Progenitor cell of endocrine pancreas (in vitro differentiated cells): ENCODE data around the gene USF3. TPM values are rescaled to one million over a fixed set of nuclear protein-coding genes. Genes with fewer than 3 reads are reported as not detected.
"Not testable (repeated sequence)": the region's sequence is repeated elsewhere in the genome, so short reads cannot be mapped to it uniquely, and the experiment has no call there.

ENCODE experiments used
- DNase-seq: peaks from one replicate; pipeline ENCODE4 v3.0.0; 2021; ENCODE audit warnings: low spot score; ENCODE audit not compliant: unreplicated experiment
- H3K27ac Mint-ChIP-seq: 2 replicates; pipeline ENCODE4 v1.8.0; 2021; ENCODE audit warnings: mild to moderate bottlenecking, moderate library complexity, mixed read lengths
- H3K27me3 Mint-ChIP-seq: 2 replicates; pipeline ENCODE4 v1.8.0; 2021; ENCODE audit warnings: mixed read lengths
- H3K36me3 Mint-ChIP-seq: 2 replicates; pipeline ENCODE4 v1.8.0; 2022; ENCODE audit warnings: mixed read lengths; ENCODE audit not compliant: insufficient read depth
- H3K4me1 Mint-ChIP-seq: 2 replicates; pipeline ENCODE4 v1.8.0; 2021; ENCODE audit warnings: low read depth, mixed read lengths
- H3K4me3 Mint-ChIP-seq: 2 replicates; pipeline ENCODE4 v1.8.0; 2021; ENCODE audit warnings: low read depth, mild to moderate bottlenecking, moderate library complexity, mixed read lengths
- H3K9me3 Mint-ChIP-seq: 2 replicates; pipeline ENCODE4 v1.8.0; 2021; ENCODE audit warnings: low read depth, mixed read lengths
- CTCF ChIP-seq: fragments of 200-600 bp; sonication (generic); IDR thresholded peaks from one replicate; pipeline ENCODE4 v1.5.0; 2021; ENCODE audit warnings: antibody characterized with exemption, mild to moderate bottlenecking; ENCODE audit not compliant: unreplicated experiment
- total RNA-seq: library from RNA; stranded (reverse); gene quantifications from 2 replicates; pipeline ENCODE4 v1.2.1, GENCODE V29; 2021

Gene USF3
- total RNA-seq, 1 donor from 2014 or later, result 22.3 TPM

- no peak for DNase-seq
- H3K27me3 Mint-ChIP-seq, result no peaks in the 10 kb centered on the region
- no peak overlapping the region for H3K27ac Mint-ChIP-seq
- peaks cover 19% of the 10 kb centered on the region for H3K9me3 Mint-ChIP-seq
- TF ChIP-seq CTCF, result no peak
- H3K36me3 Mint-ChIP-seq, result peaks cover 24% of the 10 kb centered on the region
- no peaks in the 10 kb centered on the region for H3K4me1 Mint-ChIP-seq
- no peak overlapping the region for H3K4me3 Mint-ChIP-seq
Measured at GRCh38 chr3:113649174-113649845, 47.1 kb downstream of the USF3 start.

GRCh38 chr3:113648524-113648923 lies 47.9 kb downstream of the USF3 start:
- H3K36me3 Mint-ChIP-seq, result peaks cover 22% of the 10 kb centered on the region
- no peak overlapping the region for H3K4me3 Mint-ChIP-seq
- no peaks in the 10 kb centered on the region for H3K4me1 Mint-ChIP-seq
- no peaks in the 10 kb centered on the region for H3K27me3 Mint-ChIP-seq
- peaks cover 26% of the 10 kb centered on the region for H3K9me3 Mint-ChIP-seq
- H3K27ac Mint-ChIP-seq, result no peak overlapping the region
- no peak for TF ChIP-seq CTCF
- DNase-seq, result no peak

GRCh38 chr3:113643583-113643982 lies 52.9 kb downstream of the USF3 start:
- Mint-ChIP-seq H3K27me3 (no peaks in the 10 kb centered on the region), H3K4me1 (no peaks in the 10 kb centered on the region), H3K27ac (no peak overlapping the region), H3K9me3 (peaks cover 26% of the 10 kb centered on the region), H3K36me3 (peaks cover 14% of the 10 kb centered on the region), H3K4me3 (no peak overlapping the region)
- no peak for DNase-seq
- TF ChIP-seq CTCF, result no peak

- H3K27me3 Mint-ChIP-seq, result no peaks in the 10 kb centered on the region
- DNase-seq, result no peak
- no peak for TF ChIP-seq CTCF
- no peaks in the 10 kb centered on the region for H3K4me1 Mint-ChIP-seq
- H3K4me3 Mint-ChIP-seq, result no peak overlapping the region
- peaks cover 4% of the 10 kb centered on the region for H3K9me3 Mint-ChIP-seq
- H3K27ac Mint-ChIP-seq, result no peak overlapping the region
- H3K36me3 Mint-ChIP-seq, result no peaks in the 10 kb centered on the region
Measured at GRCh38 chr3:113638910-113639309, 57.5 kb downstream of the USF3 start.

GRCh38 chr3:113637756-113638155 lies 58.7 kb downstream of the USF3 start:
- Mint-ChIP-seq H3K4me3 (no peak overlapping the region), H3K4me1 (no peaks in the 10 kb centered on the region), H3K27ac (no peak overlapping the region), H3K9me3 (no peaks in the 10 kb centered on the region), H3K36me3 (no peaks in the 10 kb centered on the region), H3K27me3 (no peaks in the 10 kb centered on the region)
- no peak for DNase-seq
- TF ChIP-seq CTCF, result no peak

GRCh38 chr3:113636034-113636433 lies 60.4 kb downstream of the USF3 start:
- H3K4me1 Mint-ChIP-seq, H3K27ac Mint-ChIP-seq, H3K36me3 Mint-ChIP-seq, H3K27me3 Mint-ChIP-seq, DNase-seq, H3K9me3 Mint-ChIP-seq, H3K4me3 Mint-ChIP-seq: not testable (repeated sequence)
